Measurements from ENCODE around the gene BANP. TPM values are rescaled to one million over a fixed set of nuclear protein-coding genes. Genes with fewer than 3 reads are reported as not detected.
"Not testable (repeated sequence)": the region's sequence is repeated elsewhere in the genome, so short reads cannot be mapped to it uniquely, and the experiment has no call there.

The BANP gene
- total RNA-seq, 1 experiment from 2014 or later = 22.6 TPM

- no peak for TF ChIP-seq TCF7L2 (IDR thresholded peaks at IDR 0.05; ENCODE audit: low read depth, low read length)
- TF ChIP-seq SIN3A (IDR thresholded peaks at IDR 0.05; ENCODE audit: borderline replicate concordance, insufficient read depth, low read depth, low read length) = no peak
- TF ChIP-seq REST (IDR thresholded peaks at IDR 0.05; ENCODE audit: insufficient read depth in 1 of 2, low read depth in 2 of 2, low read length in 1 of 2) = no peak
- no peak for TF ChIP-seq CTCF (IDR thresholded peaks at IDR 0.05)
- TF ChIP-seq POLR2AphosphoS5 (IDR thresholded peaks at IDR 0.05; ENCODE audit: low read depth, low read length) = no peak
- DNase-seq (ENCODE audit: low read depth, low spot score) (no peak), ATAC-seq (no peak)
- intact Hi-C loops (cut with micrococcal nuclease; ENCODE audit: unreplicated experiment) = no loop called here
- Histone ChIP-seq H3K27me3 (ENCODE audit: control insufficient read depth, insufficient read depth, low read length) (no peaks in the 10 kb centered on the region), H3K36me3 (ENCODE audit: control insufficient read depth, insufficient read depth, low read length) (no peaks in the 10 kb centered on the region), H3K9me3 (ENCODE audit: control insufficient read depth, insufficient read depth, low read depth, low read length) (no peaks in the 10 kb centered on the region), H3K4me3 (ENCODE audit: low read depth in 2 of 2, low read length in 2 of 2) (no peak overlapping the region), H3K4me1 (ENCODE audit: control insufficient read depth, insufficient read depth, low read length) (no peaks in the 10 kb centered on the region), H3K27ac (ENCODE audit: low read length) (no peak overlapping the region)
- POLR2A ChIA-PET = no interaction called here
- in situ Hi-C loops (cut with HindIII; ENCODE audit: low pct_unique_long_range_greater_than_20kb, low sequenced_read_pairs) = no loop called here
- CTCF ChIA-PET = no interaction called here
- BruUV-seq (replicated peaks) = no TSS peak
Observed at GRCh38 chr16:88017587-88018101, 66.4 kb downstream of the BANP start.

GRCh38 chr16:88018382-88018781, 67.1 kb downstream of the BANP start:
- H3K27ac ChIP-seq (ENCODE audit: low read length); intact Hi-C loops (cut with micrococcal nuclease; ENCODE audit: unreplicated experiment); H3K9me3 ChIP-seq (ENCODE audit: control insufficient read depth, insufficient read depth, low read depth, low read length); BruUV-seq (replicated peaks); DNase-seq (ENCODE audit: low read depth, low spot score); ATAC-seq; in situ Hi-C loops (cut with HindIII; ENCODE audit: low pct_unique_long_range_greater_than_20kb, low sequenced_read_pairs); H3K36me3 ChIP-seq (ENCODE audit: control insufficient read depth, insufficient read depth, low read length); CTCF ChIA-PET; H3K4me3 ChIP-seq (ENCODE audit: low read depth in 2 of 2, low read length in 2 of 2); H3K4me1 ChIP-seq (ENCODE audit: control insufficient read depth, insufficient read depth, low read length); POLR2A ChIA-PET; H3K27me3 ChIP-seq (ENCODE audit: control insufficient read depth, insufficient read depth, low read length): not testable (repeated sequence)

- BruUV-seq (replicated peaks); H3K27ac ChIP-seq (ENCODE audit: low read length); H3K9me3 ChIP-seq (ENCODE audit: control insufficient read depth, insufficient read depth, low read depth, low read length); intact Hi-C loops (cut with micrococcal nuclease; ENCODE audit: unreplicated experiment); DNase-seq (ENCODE audit: low read depth, low spot score); CTCF ChIA-PET; H3K27me3 ChIP-seq (ENCODE audit: control insufficient read depth, insufficient read depth, low read length); H3K4me1 ChIP-seq (ENCODE audit: control insufficient read depth, insufficient read depth, low read length); in situ Hi-C loops (cut with HindIII; ENCODE audit: low pct_unique_long_range_greater_than_20kb, low sequenced_read_pairs); H3K4me3 ChIP-seq (ENCODE audit: low read depth in 2 of 2, low read length in 2 of 2); H3K36me3 ChIP-seq (ENCODE audit: control insufficient read depth, insufficient read depth, low read length); ATAC-seq; POLR2A ChIA-PET: not testable (repeated sequence)
Observed at GRCh38 chr16:88019041-88019820, 68.0 kb downstream of the BANP start.
